GM21447 (cell line): Measurements from ENCODE around the gene CCDC3.
"Not testable (repeated sequence)": the region's sequence is repeated elsewhere in the genome, so short reads cannot be mapped to it uniquely, and the experiment has no call there.

Experiments
- ATAC-seq: cut with Tn5 transposase; IDR thresholded peaks from one replicate; pipeline ENCODE4 v1.9.1; 2021; ENCODE audit not compliant: unreplicated experiment

The CCDC3 gene

GRCh38 chr10:13001887-13002212 is 337 bp upstream of the CCDC3 start:
- no peak for ATAC-seq

GRCh38 chr10:13000431-13000830 is 1.1 kb downstream of the CCDC3 start:
- no peak for ATAC-seq

- no peak for ATAC-seq
Observed at GRCh38 chr10:12999849-13000248, 1.7 kb downstream of the CCDC3 start.

GRCh38 chr10:12995425-12995861 is 6.1 kb downstream of the CCDC3 start:
- no peak for ATAC-seq

GRCh38 chr10:12993595-12993994 is 7.9 kb downstream of the CCDC3 start:
- ATAC-seq: no peak

GRCh38 chr10:12985347-12985746 is 16.2 kb downstream of the CCDC3 start:
- ATAC-seq: no peak

- ATAC-seq: no peak
Observed at GRCh38 chr10:12984165-12984747, 17.3 kb downstream of the CCDC3 start.

- ATAC-seq: not testable (repeated sequence)
Observed at GRCh38 chr10:12983568-12983967, 17.9 kb downstream of the CCDC3 start.

- no peak for ATAC-seq
Observed at GRCh38 chr10:12981570-12981969, 19.9 kb downstream of the CCDC3 start.

GRCh38 chr10:12980713-12981306 is 20.7 kb downstream of the CCDC3 start:
- ATAC-seq: no peak

- no peak for ATAC-seq
Observed at GRCh38 chr10:12980102-12980661, 21.3 kb downstream of the CCDC3 start.

GRCh38 chr10:12978891-12979290 is 22.6 kb downstream of the CCDC3 start:
- ATAC-seq: no peak

- ATAC-seq: no peak
Observed at GRCh38 chr10:12975906-12976305, 25.6 kb downstream of the CCDC3 start.

- no peak for ATAC-seq
Observed at GRCh38 chr10:12975266-12975665, 26.2 kb downstream of the CCDC3 start.

- no peak for ATAC-seq
Observed at GRCh38 chr10:12974491-12975199, 26.9 kb downstream of the CCDC3 start.

GRCh38 chr10:12974078-12974477 is 27.4 kb downstream of the CCDC3 start:
- ATAC-seq: no peak

GRCh38 chr10:12973149-12973718 is 28.3 kb downstream of the CCDC3 start:
- ATAC-seq: no peak

GRCh38 chr10:12972146-12972545 is 29.4 kb downstream of the CCDC3 start:
- ATAC-seq: no peak

GRCh38 chr10:12971001-12971788 is 30.3 kb downstream of the CCDC3 start:
- ATAC-seq: no peak

GRCh38 chr10:12969951-12970350 is 31.6 kb downstream of the CCDC3 start:
- no peak for ATAC-seq

GRCh38 chr10:12966067-12966466 is 35.4 kb downstream of the CCDC3 start:
- no peak for ATAC-seq
